ENCODE results near the gene GPC5.

The GPC5 gene

GRCh38 chr13:91384896-91385295, 13.5 kb upstream of the GPC5 start:
- H2AFZ ChIP-seq (ENCODE audit: low read length) = no peak overlapping the region
- H3K9ac ChIP-seq (ENCODE audit: low read length) = no peak overlapping the region
- H3K4me2 ChIP-seq (ENCODE audit: low read length) = no peak overlapping the region
- no peak for TF ChIP-seq CTCF (IDR thresholded peaks at IDR 0.05; ENCODE audit: low read length)
- no peak for TF ChIP-seq EZH2 (IDR thresholded peaks at IDR 0.05; ENCODE audit: borderline replicate concordance, low read length)
- no peaks in the 10 kb centered on the region for H3K79me2 ChIP-seq (ENCODE audit: insufficient read depth, low read length)
- H3K4me1 ChIP-seq (ENCODE audit: insufficient read depth, low read length, severe bottlenecking) = no peaks in the 10 kb centered on the region
- no peak overlapping the region for H3K4me3 ChIP-seq (ENCODE audit: low read depth, low read length, poor library complexity, severe bottlenecking)
- no peaks in the 10 kb centered on the region for H3F3A ChIP-seq (ENCODE audit: insufficient read depth, low read length)
- H3K9me3 ChIP-seq (ENCODE audit: low read length) = no peaks in the 10 kb centered on the region
- no peaks in the 10 kb centered on the region; the same call in 1 of the 2 replicates for H3K27me3 ChIP-seq (ENCODE audit: insufficient read depth, low read length)
- no peaks in the 10 kb centered on the region for H4K20me1 ChIP-seq (ENCODE audit: insufficient read depth, low read length)
- no peaks in the 10 kb centered on the region for H3K36me3 ChIP-seq (ENCODE audit: insufficient read depth, low read length)
- H3K9me2 ChIP-seq (ENCODE audit: low read depth, low read length) = no peaks in the 10 kb centered on the region
- H3K27ac ChIP-seq (ENCODE audit: low read depth, low read length, poor library complexity, severe bottlenecking) = no peak overlapping the region

- Histone ChIP-seq H3K27ac (ENCODE audit: low read depth, low read length, poor library complexity, severe bottlenecking) (no peak overlapping the region), H3K4me1 (ENCODE audit: insufficient read depth, low read length, severe bottlenecking) (no peaks in the 10 kb centered on the region), H3K9me2 (ENCODE audit: low read depth, low read length) (no peaks in the 10 kb centered on the region), H3K36me3 (ENCODE audit: insufficient read depth, low read length) (no peaks in the 10 kb centered on the region), H3F3A (ENCODE audit: insufficient read depth, low read length) (no peaks in the 10 kb centered on the region), H3K4me3 (ENCODE audit: low read depth, low read length, poor library complexity, severe bottlenecking) (no peak overlapping the region), H3K79me2 (ENCODE audit: insufficient read depth, low read length) (no peaks in the 10 kb centered on the region), H2AFZ (ENCODE audit: low read length) (no peak overlapping the region), H3K9ac (ENCODE audit: low read length) (no peak overlapping the region), H3K9me3 (ENCODE audit: low read length) (no peaks in the 10 kb centered on the region), H3K4me2 (ENCODE audit: low read length) (no peak overlapping the region), H3K27me3 (ENCODE audit: insufficient read depth, low read length) (no peaks in the 10 kb centered on the region), H4K20me1 (ENCODE audit: insufficient read depth, low read length) (no peaks in the 10 kb centered on the region)
- no peak for TF ChIP-seq CTCF (IDR thresholded peaks at IDR 0.05; ENCODE audit: low read length)
Observed at GRCh38 chr13:91389186-91389585, 9.2 kb upstream of the GPC5 start.

DNA sequence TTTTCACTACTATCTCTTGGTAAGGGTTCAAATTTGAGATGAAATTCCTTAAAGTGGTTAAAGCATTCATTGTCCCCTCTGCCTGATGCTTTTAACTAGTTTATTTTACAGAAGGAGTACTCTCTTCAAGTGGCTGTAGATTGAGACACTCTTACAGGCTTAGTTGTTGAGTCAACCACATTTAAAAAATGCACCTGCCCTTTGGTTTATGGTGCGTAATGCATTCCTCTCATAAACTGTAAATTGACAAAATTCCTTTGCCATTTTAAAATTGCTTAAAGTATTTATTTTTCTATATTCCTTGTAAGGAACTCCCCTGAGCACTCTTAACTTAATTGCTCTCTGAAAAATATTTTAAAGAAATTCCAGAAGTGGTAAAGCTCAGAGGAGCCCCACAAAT, 826 bp upstream of the GPC5 start:
- Histone ChIP-seq H3K4me1 (ENCODE audit: insufficient read depth, low read length, severe bottlenecking) (peaks cover 26% of the 10 kb centered on the region), H3F3A (ENCODE audit: insufficient read depth, low read length) (no peaks in the 10 kb centered on the region), H3K9ac (ENCODE audit: low read length) (no peak overlapping the region), H2AFZ (ENCODE audit: low read length) (no peak overlapping the region), H3K4me2 (ENCODE audit: low read length) (no peak overlapping the region), H3K79me2 (ENCODE audit: insufficient read depth, low read length) (no peaks in the 10 kb centered on the region), H3K36me3 (ENCODE audit: insufficient read depth, low read length) (no peaks in the 10 kb centered on the region), H3K4me3 (ENCODE audit: low read depth, low read length, poor library complexity, severe bottlenecking) (no peak overlapping the region), H3K9me3 (ENCODE audit: low read length) (no peaks in the 10 kb centered on the region), H3K27ac (ENCODE audit: low read depth, low read length, poor library complexity, severe bottlenecking) (no peak overlapping the region), H3K27me3 (ENCODE audit: insufficient read depth, low read length) (no peaks in the 10 kb centered on the region), H4K20me1 (ENCODE audit: insufficient read depth, low read length) (no peaks in the 10 kb centered on the region), H3K9me2 (ENCODE audit: low read depth, low read length) (no peaks in the 10 kb centered on the region)
- TF ChIP-seq EZH2 (IDR thresholded peaks at IDR 0.05; ENCODE audit: borderline replicate concordance, low read length) (no peak), CTCF (IDR thresholded peaks at IDR 0.05; ENCODE audit: low read length) (no peak)

Measured in OCI-LY1 (cell line).